Subcutaneous adipose tissue (tissue), 4 donors: Measurements from ENCODE around the gene ZNF524. TPM values are rescaled to one million over a fixed set of nuclear protein-coding genes. Genes with fewer than 3 reads are reported as not detected.

Experiments used
- total RNA-seq, 4 donors: library from RNA; depleted of rRNA; stranded (reverse); fragments of >200 nt; gene quantifications; one replicate each; pipeline ENCODE4 v1.1.0, GENCODE V29; 2016
- TF ChIP-seq, protein P1 (sequence below): fragments of 450-650 bp; IDR thresholded peaks from one replicate; pipeline ENCODE4 v1.5.1; 2016; ENCODE audit warnings: low read depth, mild to moderate bottlenecking, control low read depth, antibody characterized with exemption, moderate library complexity

ZNF524 gene
- total RNA-seq, 4 donors from 2014 or later = 3.8 to 33.5 (median 26.4) TPM

DNA sequence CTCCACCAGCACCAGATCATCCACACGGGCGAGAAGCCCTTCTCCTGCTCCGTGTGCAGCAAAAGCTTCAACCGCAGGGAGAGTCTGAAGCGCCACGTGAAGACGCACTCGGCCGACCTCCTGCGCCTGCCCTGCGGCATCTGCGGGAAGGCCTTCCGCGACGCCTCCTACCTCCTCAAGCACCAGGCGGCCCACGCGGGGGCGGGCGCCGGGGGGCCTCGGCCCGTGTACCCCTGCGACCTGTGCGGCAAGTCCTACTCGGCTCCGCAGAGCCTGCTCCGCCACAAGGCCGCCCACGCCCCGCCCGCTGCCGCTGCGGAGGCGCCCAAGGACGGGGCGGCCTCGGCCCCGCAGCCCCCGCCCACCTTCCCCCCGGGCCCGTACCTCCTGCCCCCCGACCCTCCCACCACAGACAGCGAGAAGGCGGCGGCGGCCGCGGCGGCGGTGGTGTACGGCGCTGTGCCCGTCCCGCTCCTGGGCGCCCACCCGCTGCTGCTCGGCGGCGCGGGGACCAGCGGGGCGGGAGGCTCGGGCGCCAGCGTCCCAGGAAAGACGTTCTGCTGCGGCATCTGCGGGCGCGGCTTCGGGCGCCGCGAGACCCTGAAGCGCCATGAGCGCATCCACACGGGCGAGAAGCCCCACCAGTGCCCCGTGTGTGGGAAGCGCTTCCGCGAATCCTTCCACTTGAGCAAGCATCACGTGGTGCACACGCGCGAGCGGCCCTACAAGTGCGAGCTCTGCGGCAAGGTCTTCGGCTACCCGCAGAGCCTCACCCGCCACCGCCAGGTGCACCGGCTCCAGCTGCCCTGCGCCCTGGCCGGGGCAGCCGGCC lies 14.8 kb downstream of the ZNF524 start:
- TF ChIP-seq, protein P1, sequence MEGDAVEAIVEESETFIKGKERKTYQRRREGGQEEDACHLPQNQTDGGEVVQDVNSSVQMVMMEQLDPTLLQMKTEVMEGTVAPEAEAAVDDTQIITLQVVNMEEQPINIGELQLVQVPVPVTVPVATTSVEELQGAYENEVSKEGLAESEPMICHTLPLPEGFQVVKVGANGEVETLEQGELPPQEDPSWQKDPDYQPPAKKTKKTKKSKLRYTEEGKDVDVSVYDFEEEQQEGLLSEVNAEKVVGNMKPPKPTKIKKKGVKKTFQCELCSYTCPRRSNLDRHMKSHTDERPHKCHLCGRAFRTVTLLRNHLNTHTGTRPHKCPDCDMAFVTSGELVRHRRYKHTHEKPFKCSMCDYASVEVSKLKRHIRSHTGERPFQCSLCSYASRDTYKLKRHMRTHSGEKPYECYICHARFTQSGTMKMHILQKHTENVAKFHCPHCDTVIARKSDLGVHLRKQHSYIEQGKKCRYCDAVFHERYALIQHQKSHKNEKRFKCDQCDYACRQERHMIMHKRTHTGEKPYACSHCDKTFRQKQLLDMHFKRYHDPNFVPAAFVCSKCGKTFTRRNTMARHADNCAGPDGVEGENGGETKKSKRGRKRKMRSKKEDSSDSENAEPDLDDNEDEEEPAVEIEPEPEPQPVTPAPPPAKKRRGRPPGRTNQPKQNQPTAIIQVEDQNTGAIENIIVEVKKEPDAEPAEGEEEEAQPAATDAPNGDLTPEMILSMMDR = no peak

DNA sequence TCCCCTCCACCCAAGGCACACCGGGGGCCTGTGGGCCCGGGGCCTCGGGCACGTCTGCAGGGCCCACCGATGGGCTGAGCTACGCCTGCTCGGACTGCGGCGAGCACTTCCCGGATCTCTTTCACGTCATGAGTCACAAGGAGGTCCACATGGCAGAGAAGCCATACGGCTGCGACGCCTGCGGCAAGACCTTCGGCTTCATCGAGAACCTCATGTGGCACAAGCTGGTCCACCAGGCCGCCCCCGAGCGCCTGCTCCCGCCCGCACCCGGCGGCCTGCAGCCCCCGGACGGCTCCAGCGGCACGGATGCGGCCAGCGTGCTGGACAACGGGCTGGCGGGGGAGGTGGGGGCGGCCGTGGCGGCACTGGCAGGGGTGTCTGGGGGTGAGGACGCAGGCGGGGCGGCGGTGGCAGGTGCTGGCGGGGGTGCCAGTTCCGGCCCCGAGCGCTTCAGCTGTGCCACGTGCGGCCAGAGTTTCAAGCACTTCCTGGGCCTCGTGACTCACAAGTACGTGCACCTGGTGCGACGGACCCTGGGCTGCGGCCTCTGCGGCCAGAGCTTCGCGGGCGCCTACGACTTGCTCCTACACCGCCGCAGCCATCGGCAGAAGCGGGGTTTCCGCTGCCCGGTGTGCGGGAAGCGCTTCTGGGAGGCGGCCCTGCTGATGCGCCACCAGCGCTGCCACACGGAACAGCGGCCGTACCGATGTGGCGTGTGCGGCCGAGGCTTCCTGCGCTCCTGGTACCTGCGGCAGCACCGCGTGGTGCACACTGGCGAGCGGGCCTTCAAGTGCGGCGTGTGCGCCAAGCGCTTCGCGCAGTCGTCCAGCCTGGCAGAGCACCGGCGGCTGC lies 15.7 kb downstream of the ZNF524 start:
- TF ChIP-seq, protein P1 = no peak

DNA sequence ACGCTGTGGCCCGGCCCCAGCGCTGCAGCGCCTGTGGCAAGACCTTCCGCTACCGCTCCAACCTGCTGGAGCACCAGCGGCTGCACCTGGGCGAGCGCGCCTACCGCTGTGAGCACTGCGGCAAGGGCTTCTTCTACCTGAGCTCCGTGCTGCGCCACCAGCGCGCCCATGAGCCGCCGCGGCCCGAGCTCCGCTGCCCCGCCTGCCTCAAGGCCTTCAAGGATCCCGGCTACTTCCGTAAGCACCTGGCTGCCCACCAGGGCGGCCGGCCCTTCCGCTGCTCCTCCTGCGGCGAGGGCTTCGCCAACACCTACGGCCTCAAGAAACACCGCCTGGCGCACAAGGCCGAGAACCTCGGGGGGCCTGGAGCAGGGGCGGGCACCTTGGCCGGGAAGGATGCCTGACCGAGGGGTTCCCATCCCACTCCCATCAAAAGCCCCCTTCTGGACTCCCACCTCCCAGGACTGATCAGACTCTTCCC lies 16.3 kb downstream of the ZNF524 start:
- TF ChIP-seq, protein P1 = no peak

DNA sequence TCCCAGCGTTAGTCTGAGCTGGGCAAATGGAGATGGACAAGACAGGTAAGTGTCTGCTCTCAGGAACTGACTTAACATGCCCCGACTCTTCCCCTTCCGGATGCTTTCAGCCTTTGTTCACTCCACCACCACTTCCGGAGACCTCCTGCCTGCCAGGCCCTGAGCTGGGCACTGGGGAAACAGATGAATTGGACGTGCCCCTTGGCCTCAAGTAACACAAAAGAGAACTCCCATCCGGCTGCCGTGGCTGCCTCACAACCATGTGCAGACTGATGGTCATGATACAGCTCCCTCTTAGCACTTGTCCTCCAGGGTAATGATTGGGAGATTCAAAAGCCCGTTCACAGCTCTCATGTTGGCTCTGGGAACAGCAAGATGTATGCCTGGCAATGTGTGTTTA lies 17.3 kb downstream of the ZNF524 start:
- TF ChIP-seq, protein P1 = no peak

DNA sequence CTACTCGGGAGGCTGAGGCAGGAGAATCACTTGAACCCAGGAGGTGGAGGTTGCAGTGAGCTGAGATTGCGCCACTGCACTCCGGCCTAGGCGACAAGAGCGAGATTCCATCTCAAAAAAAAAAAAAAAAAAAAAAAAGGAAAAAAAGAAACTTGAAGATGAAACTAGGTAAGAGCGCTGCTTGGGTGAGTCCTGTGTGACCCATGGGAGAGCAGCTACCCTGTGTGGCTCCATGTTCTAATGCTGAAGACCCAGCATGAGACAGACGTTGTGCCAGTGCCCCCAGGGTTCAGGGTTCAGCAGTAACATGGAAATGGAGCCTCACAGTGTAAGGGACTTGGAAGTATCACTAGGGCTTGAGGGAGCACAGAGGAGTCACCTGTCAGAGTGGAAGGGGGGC lies 18.3 kb downstream of the ZNF524 start:
- TF ChIP-seq, protein P1 = no peak

DNA sequence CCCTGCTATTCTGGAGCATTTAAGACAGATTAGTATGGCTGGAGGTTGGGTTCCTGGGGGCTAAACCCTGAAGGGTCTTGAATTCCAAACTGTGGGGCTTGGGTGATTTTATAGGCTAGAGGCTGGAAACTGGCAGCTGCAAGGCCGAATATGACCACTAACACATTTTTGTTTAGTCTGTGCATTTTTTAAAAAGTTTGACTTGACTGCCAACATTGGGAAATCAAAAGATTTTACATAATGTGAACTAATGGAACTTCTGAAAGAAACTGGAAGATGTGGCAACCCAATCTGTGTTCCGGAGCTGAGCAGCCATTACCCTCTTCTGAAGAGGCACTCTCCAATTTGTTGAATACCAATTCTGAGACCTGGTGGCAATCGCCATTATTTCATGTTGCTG lies 19.2 kb downstream of the ZNF524 start:
- TF ChIP-seq, protein P1 = no peak
